Heart left ventricle (tissue), 13 donors: Measurements from ENCODE around the gene STUB1.

Experiments used
- CTCF ChIP-seq, 12 donors: fragments of 200-600 bp; sonication (generic) in 4 of 12; IDR thresholded peaks; one replicate each; pipeline versions ENCODE4 v1.5.0 to v1.8.0; 2018 to 2022; ENCODE audit warnings: antibody characterized with exemption in 12 of 12, mild to moderate bottlenecking in 5 of 12
- POLR2A ChIP-seq, 2 donors: fragments of 450-650 bp; IDR thresholded peaks; one replicate each; pipeline ENCODE4 v1.6.1; 2017; ENCODE audit warnings: antibody characterized with exemption in 2 of 2, mild to moderate bottlenecking in 2 of 2, moderate library complexity in 2 of 2
- donor health status: ischemic (EF 13 %, LVEDD 7.1; RV severe dilation, severe dysfunction).
- donor health status: DM: no; HTN: yes; CAD: no.
- donor health status: DM: no; HTN: no; CAD: no.
- donor health status: ischemic (EF 25% LVEDD 6.9; RV normal size, moderate dysfunction).
- donor health status: ischemic (EF 25% LVEDD 5.7; RV mildly dilated, moderate dysfunction).
- donor health status: ischemic (EF 35%, LVEDD 5.7; RV mildly dilated, moderate dysfunction).
- donor health status: nonischemic (EF 11% LVEDD 7.7; RV severe dilation, severe dysfunction).
- donor health status: DM: yes; HTN: yes; CAD: no.
- donor health status: PGD.
- donor health status: ischemic (EF 29% LVEDD 5.4; RV normal size, mild dysfunction).
- donor health status: nonischemic (EF 23%, LVEDD 6.1; RV moderate dilation, normal function).

GRCh38 chr16:725041-725376, 44.8 kb downstream of the STUB1 start:
- TF ChIP-seq CTCF (IDR thresholded peaks at IDR 0.05) (no peak), POLR2A (IDR thresholded peaks at IDR 0.05) (no peak)
